ENCODE data around the gene PRRC2B. TPM values are rescaled to one million over a fixed set of nuclear protein-coding genes. Genes with fewer than 3 reads are reported as not detected.

The PRRC2B gene
- total RNA-seq, 2 experiments from 2014 or later: 151 to 184 TPM

- ChIA-PET POLR2A (no interaction called here), CTCF (no interaction called here)
- Mint-ChIP-seq H3K4me1 (peaks cover 83% of the 10 kb centered on the region), H3K36me3 (ENCODE audit: low read depth) (peaks cover 36% of the 10 kb centered on the region), H3K4me3 (no peak overlapping the region), H3K27ac (peak overlapping the region; percentile 20), H3K27me3 (no peaks in the 10 kb centered on the region), H3K9me3 (ENCODE audit: low read depth) (no peaks in the 10 kb centered on the region)
- no peak for ATAC-seq
- intact Hi-C loops (cut with DNase I, micrococcal nuclease): loop anchor here in 1 of 2 experiments (2.0 kb wide), 1 partner anchor 13 kb away; no protein-coding TSS in a partner anchor
- DNase-seq: no peak
These were observed 27.8 kb downstream of the PRRC2B start for GRCh38 chr9:131421691-131422090.

- no peaks in the 10 kb centered on the region for H3K9me3 Mint-ChIP-seq (ENCODE audit: low read depth)
- CTCF ChIA-PET: no interaction called here
These were observed 28.4 kb downstream of the PRRC2B start for GRCh38 chr9:131422241-131422792.

GRCh38 chr9:131423171-131423581, 29.3 kb downstream of the PRRC2B start:
- CTCF ChIA-PET: interaction anchor here (0.5 to 1.1 kb wide), 3 partner anchors 13 to 316 kb away, joined by 3 to 4 read pairs (median 4); no protein-coding TSS in a partner anchor
- intact Hi-C loops (cut with DNase I, micrococcal nuclease): loop anchor here in 1 of 2 experiments (2.0 kb wide), 1 partner anchor 14 kb away; no protein-coding TSS in a partner anchor
- Mint-ChIP-seq H3K9me3 (ENCODE audit: low read depth) (no peaks in the 10 kb centered on the region), H3K4me3 (no peak overlapping the region), H3K36me3 (ENCODE audit: low read depth) (peaks cover 37% of the 10 kb centered on the region), H3K27ac (peak overlapping the region; percentile 38), H3K27me3 (no peaks in the 10 kb centered on the region), H3K4me1 (peaks cover 78% of the 10 kb centered on the region)
- POLR2A ChIA-PET: interaction anchor here (0.5 to 1.3 kb wide), 2 partner anchors 21 to 30 kb away, joined by 4 to 5 read pairs; no protein-coding TSS in a partner anchor
- DNase-seq: peak; percentile 64
- ATAC-seq: peak; percentile 75

More at GRCh38 chr9:131422241-131422792, 28.4 kb downstream of the PRRC2B start:
- no peak for DNase-seq
- intact Hi-C loops (cut with DNase I, micrococcal nuclease): loop anchor here in 1 of 2 experiments (2.0 kb wide), 1 partner anchor 14 kb away; no protein-coding TSS in a partner anchor
- no peak overlapping the region for H3K4me3 Mint-ChIP-seq
- no peaks in the 10 kb centered on the region for H3K27me3 Mint-ChIP-seq
- peak overlapping the region; percentile 44 for H3K27ac Mint-ChIP-seq
- peaks cover 83% of the 10 kb centered on the region for H3K4me1 Mint-ChIP-seq
- ATAC-seq: no peak
- POLR2A ChIA-PET: interaction anchor here (0.5 to 1.3 kb wide), 2 partner anchors 20 to 29 kb away, joined by 4 to 5 read pairs; no protein-coding TSS in a partner anchor
- H3K36me3 Mint-ChIP-seq (ENCODE audit: low read depth): peaks cover 39% of the 10 kb centered on the region

GRCh38 chr9:131426545-131426944, 32.7 kb downstream of the PRRC2B start:
- H3K9me3 Mint-ChIP-seq (ENCODE audit: low read depth): no peaks in the 10 kb centered on the region
- POLR2A ChIA-PET: interaction anchor here (0.7 kb wide), 1 partner anchor 75 kb away, joined by 7 read pairs; no protein-coding TSS in a partner anchor
- H3K4me1 Mint-ChIP-seq: peaks cover 62% of the 10 kb centered on the region
- CTCF ChIA-PET: no interaction called here
- peaks cover 34% of the 10 kb centered on the region for H3K36me3 Mint-ChIP-seq (ENCODE audit: low read depth)
- H3K27me3 Mint-ChIP-seq: no peaks in the 10 kb centered on the region
- ATAC-seq (no peak), DNase-seq (no peak)
- no peak overlapping the region for H3K4me3 Mint-ChIP-seq
- intact Hi-C loops (cut with DNase I, micrococcal nuclease): no loop called here
- peak overlapping the region; percentile 10 for H3K27ac Mint-ChIP-seq

- Mint-ChIP-seq H3K4me1 (peaks cover 43% of the 10 kb centered on the region), H3K27ac (peak overlapping the region; percentile 85), H3K9me3 (ENCODE audit: low read depth) (no peaks in the 10 kb centered on the region), H3K36me3 (ENCODE audit: low read depth) (peaks cover 44% of the 10 kb centered on the region), H3K27me3 (no peaks in the 10 kb centered on the region), H3K4me3 (no peak overlapping the region)
- DNase-seq (no peak), ATAC-seq (peak; percentile 26)
- CTCF ChIA-PET: interaction anchor here (0.6 to 1.7 kb wide), 2 partner anchors 13 to 79 kb away, joined by 4 read pairs; no protein-coding TSS in a partner anchor
- POLR2A ChIA-PET: interaction anchor here (1.5 kb wide), 1 partner anchor 11 kb away, joined by 4 read pairs; no protein-coding TSS in a partner anchor
- intact Hi-C loops (cut with DNase I, micrococcal nuclease): no loop called here
These were observed 35.5 kb downstream of the PRRC2B start for GRCh38 chr9:131429121-131430012.

- Mint-ChIP-seq H3K36me3 (ENCODE audit: low read depth) (peaks cover 44% of the 10 kb centered on the region), H3K9me3 (ENCODE audit: low read depth) (no peaks in the 10 kb centered on the region), H3K4me3 (no peak overlapping the region), H3K27me3 (no peaks in the 10 kb centered on the region), H3K4me1 (peaks cover 26% of the 10 kb centered on the region), H3K27ac (no peak overlapping the region)
- DNase-seq: no peak
- CTCF ChIA-PET: interaction anchor here (0.5 to 0.6 kb wide), 2 partner anchors 53 to 56 kb away, joined by 3 read pairs; no protein-coding TSS in a partner anchor
- intact Hi-C loops (cut with DNase I, micrococcal nuclease): no loop called here
- no peak for ATAC-seq
- POLR2A ChIA-PET: interaction anchor here (1.5 kb wide), 1 partner anchor 13 kb away, joined by 6 read pairs; no protein-coding TSS in a partner anchor
These were observed 38.2 kb downstream of the PRRC2B start for GRCh38 chr9:131432050-131432449.

- CTCF ChIA-PET: interaction anchor here (0.5 to 1.2 kb wide), 3 partner anchors 56 to 362 kb away, joined by 3 to 4 read pairs (median 4); no protein-coding TSS in a partner anchor
- Mint-ChIP-seq H3K36me3 (ENCODE audit: low read depth) (peaks cover 46% of the 10 kb centered on the region), H3K9me3 (ENCODE audit: low read depth) (no peaks in the 10 kb centered on the region), H3K27ac (no peak overlapping the region), H3K27me3 (no peaks in the 10 kb centered on the region), H3K4me3 (no peak overlapping the region), H3K4me1 (peaks cover 20% of the 10 kb centered on the region)
- intact Hi-C loops (cut with DNase I, micrococcal nuclease): no loop called here
- ATAC-seq (no peak), DNase-seq (no peak)
- POLR2A ChIA-PET: interaction anchor here (0.6 to 1.5 kb wide), 2 partner anchors 14 to 569 kb away, joined by 3 to 6 read pairs; no protein-coding TSS in a partner anchor
These were observed 38.9 kb downstream of the PRRC2B start for GRCh38 chr9:131432597-131433301.

- Mint-ChIP-seq H3K9me3 (ENCODE audit: low read depth) (no peaks in the 10 kb centered on the region), H3K36me3 (ENCODE audit: low read depth) (peaks cover 51% of the 10 kb centered on the region), H3K4me1 (peaks cover 23% of the 10 kb centered on the region), H3K27ac (no peak overlapping the region), H3K27me3 (no peaks in the 10 kb centered on the region), H3K4me3 (no peak overlapping the region)
- ChIA-PET POLR2A (interaction anchor here (1.5 kb wide), 1 partner anchor 15 kb away, joined by 6 read pairs; no protein-coding TSS in a partner anchor), CTCF (interaction anchor here (0.5 to 1.2 kb wide), 6 partner anchors 26 to 431 kb away, joined by 3 to 4 read pairs (median 3); no protein-coding TSS in a partner anchor)
- intact Hi-C loops (cut with DNase I, micrococcal nuclease): no loop called here
- DNase-seq: no peak
- no peak for ATAC-seq
These were observed 39.5 kb downstream of the PRRC2B start for GRCh38 chr9:131433302-131433854.

GRCh38 chr9:131434673-131435072, 40.8 kb downstream of the PRRC2B start:
- CTCF ChIA-PET: no interaction called here
- Mint-ChIP-seq H3K27me3 (no peaks in the 10 kb centered on the region), H3K4me3 (no peak overlapping the region), H3K27ac (no peak overlapping the region), H3K4me1 (peaks cover 20% of the 10 kb centered on the region), H3K36me3 (ENCODE audit: low read depth) (peaks cover 61% of the 10 kb centered on the region), H3K9me3 (ENCODE audit: low read depth) (no peaks in the 10 kb centered on the region)
- POLR2A ChIA-PET: no interaction called here
- DNase-seq (no peak), ATAC-seq (no peak)
- intact Hi-C loops (cut with DNase I, micrococcal nuclease): no loop called here

GRCh38 chr9:131436376-131436775, 42.5 kb downstream of the PRRC2B start:
- DNase-seq (no peak), ATAC-seq (no peak)
- Mint-ChIP-seq H3K27me3 (no peaks in the 10 kb centered on the region), H3K9me3 (ENCODE audit: low read depth) (no peaks in the 10 kb centered on the region), H3K36me3 (ENCODE audit: low read depth) (peaks cover 69% of the 10 kb centered on the region), H3K27ac (peak overlapping the region; percentile 37), H3K4me3 (no peak overlapping the region), H3K4me1 (peaks cover 24% of the 10 kb centered on the region)
- intact Hi-C loops (cut with DNase I, micrococcal nuclease): no loop called here
- CTCF ChIA-PET: interaction anchor here (0.8 kb wide), 1 partner anchor 8 kb away, joined by 4 read pairs; no protein-coding TSS in a partner anchor
- POLR2A ChIA-PET: no interaction called here
